Testis (tissue), 3 donors: ENCODE data around the gene TENT4A. TPM values are rescaled to one million over a fixed set of nuclear protein-coding genes. Genes with fewer than 3 reads are reported as not detected.

Experiments
- DNase-seq: peaks from one replicate; pipeline ENCODE4 v3.0.0-alpha.2; 2019
- H3K27ac ChIP-seq, 2 donors: fragments of 200-600 bp; sonication (generic); one replicate each; pipeline ENCODE4 v1.5.1; 2019
- H3K27me3 ChIP-seq: fragments of 200-600 bp; sonication (generic); one replicate; pipeline ENCODE4 v1.5.1; 2019
- H3K36me3 ChIP-seq: fragments of 200-600 bp; sonication (generic); one replicate; pipeline ENCODE4 v1.5.1; 2017; ENCODE audit warnings: low read depth; ENCODE audit errors: missing control alignments
- H3K4me1 ChIP-seq: fragments of 200-600 bp; sonication (generic); one replicate; pipeline ENCODE4 v1.5.1; 2019
- H3K4me3 ChIP-seq, 2 donors: fragments of 200-600 bp; sonication (generic); one replicate each; pipeline ENCODE4 v1.5.1; 2017 to 2019
- H3K9me3 ChIP-seq: fragments of 200-600 bp; sonication (generic); one replicate; pipeline ENCODE4 v1.5.1; 2017
- CTCF ChIP-seq, 3 experiments: fragments of 450-650 bp in 2 of 3; fragments of 200-600 bp in 1 of 3; sonication (generic) in 1 of 3; IDR thresholded peaks; one replicate each; pipeline ENCODE4 v1.5.1; 2016 to 2019; ENCODE audit warnings: antibody characterized with exemption in 3 of 3, mild to moderate bottlenecking in 2 of 3, moderate library complexity in 1 of 3
- POLR2A ChIP-seq: fragments of 450-650 bp; IDR thresholded peaks from one replicate; pipeline ENCODE4 v1.6.1; 2017; ENCODE audit warnings: antibody characterized with exemption, mild to moderate bottlenecking, moderate library complexity
- whole genome bisulfite sequencing, 2 donors: methylation state at CpG; one replicate each; pipeline ENCODE4 v1.1.5; 2018; 5-methylcytosine and 5-hydroxymethylcytosine counted together
- intact Hi-C: fragments of 100-400 bp; cut with DNase I; formaldehyde crosslinking; loops from one replicate; pipeline ENCODE4 v1.15.1; 2023; ENCODE audit warnings: low total_unique reads
- polyA plus RNA-seq: library from polyadenylated mRNA; stranded (reverse); fragments of 350-450 nt; fragmentation: Illumina TruSeq; extraction: RNeasy Lipid Tissue Mini Kit (QIAGEN cat#74804); gene quantifications from one replicate; pipeline ENCODE4 v1.2.3, GENCODE V29; 2014; ENCODE audit warnings: low read depth, low replicate concordance; ENCODE audit not compliant: insufficient read depth
- total RNA-seq, 2 donors: library from RNA; depleted of rRNA; stranded (reverse); fragments of >200 nt; gene quantifications; one replicate each; pipeline ENCODE4 v1.2.3, GENCODE V29; 2016

The TENT4A gene
- total and polyA plus RNA-seq, 3 donors from 2014 or later = 23.1 to 51.3 (median 46.2) TPM

- Histone ChIP-seq H3K4me3 (no peak overlapping the region), H3K36me3 (no peaks in the 10 kb centered on the region), H3K27ac (no peak overlapping the region), H3K27me3 (no peaks in the 10 kb centered on the region), H3K9me3 (no peaks in the 10 kb centered on the region), H3K4me1 (peaks cover 14% of the 10 kb centered on the region)
- WGBS, 2 donors = 85 to 92% methylated on average over 8 of the region's 8 CpGs
- no peak for TF ChIP-seq CTCF (IDR thresholded peaks at IDR 0.05)
- no peak for TF ChIP-seq POLR2A
- intact Hi-C loops = no loop called here
- DNase-seq = no peak
These were observed 11.2 kb downstream of the TENT4A start for GRCh38 chr5:6724321-6724929.

GRCh38 chr5:6725421-6725820, 12.2 kb downstream of the TENT4A start:
- Histone ChIP-seq H3K36me3 (no peaks in the 10 kb centered on the region), H3K27ac (no peak overlapping the region), H3K4me1 (peaks cover 14% of the 10 kb centered on the region), H3K9me3 (no peaks in the 10 kb centered on the region), H3K27me3 (no peaks in the 10 kb centered on the region), H3K4me3 (no peak overlapping the region)
- intact Hi-C loops = no loop called here
- no peak for DNase-seq
- WGBS, 2 donors = 89 to 91% methylated on average over 4 of the region's 4 CpGs
- no peak for TF ChIP-seq CTCF (IDR thresholded peaks at IDR 0.05)
- no peak for TF ChIP-seq POLR2A

- Histone ChIP-seq H3K27ac (no peak overlapping the region), H3K9me3 (no peaks in the 10 kb centered on the region), H3K36me3 (no peaks in the 10 kb centered on the region), H3K4me3 (no peak overlapping the region), H3K4me1 (peaks cover 13% of the 10 kb centered on the region), H3K27me3 (no peaks in the 10 kb centered on the region)
- intact Hi-C loops = no loop called here
- no peak for DNase-seq
- WGBS, 2 donors = 90 to 91% methylated on average over 9 of the region's 9 CpGs
- TF ChIP-seq POLR2A = no peak
- TF ChIP-seq CTCF (IDR thresholded peaks at IDR 0.05) = no peak
These were observed 12.8 kb downstream of the TENT4A start for GRCh38 chr5:6726006-6726405.

GRCh38 chr5:6727231-6727630, 14.0 kb downstream of the TENT4A start:
- no peaks in the 10 kb centered on the region for H3K36me3 ChIP-seq
- intact Hi-C loops = no loop called here
- no peak overlapping the region for H3K27ac ChIP-seq
- peaks cover 11% of the 10 kb centered on the region for H3K4me1 ChIP-seq
- DNase-seq = no peak
- no peaks in the 10 kb centered on the region for H3K9me3 ChIP-seq
- H3K27me3 ChIP-seq = no peaks in the 10 kb centered on the region
- no peak overlapping the region for H3K4me3 ChIP-seq
- 95 to 99% methylated on average over 5 to 8 of the region's 8 CpGs for WGBS, 2 donors
- TF ChIP-seq POLR2A (no peak), CTCF (IDR thresholded peaks at IDR 0.05) (no peak)
